Transverse colon (tissue), 4 donors: ENCODE results near the gene MYADML2. TPM values are rescaled to one million over a fixed set of nuclear protein-coding genes. Genes with fewer than 3 reads are reported as not detected.

Experiments
- DNase-seq: peaks from one replicate; pipeline ENCODE4 v3.0.0-alpha.2; 2019
- H3K27ac ChIP-seq, 4 donors: fragments of 200-600 bp; sonication (generic); 2 replicates each; pipeline ENCODE4 v1.5.1; 2016 to 2018; ENCODE audit warnings: inconsistent platforms in 4 of 4
- H3K27me3 ChIP-seq: fragments of 200-600 bp; sonication (generic); 2 replicates; pipeline ENCODE4 v1.5.1; 2017; ENCODE audit warnings: inconsistent platforms
- H3K36me3 ChIP-seq, 4 donors: fragments of 200-600 bp; sonication (generic); 2 replicates each; pipeline ENCODE4 v1.5.1; 2017 to 2019; ENCODE audit warnings: inconsistent platforms in 4 of 4
- H3K4me1 ChIP-seq, 4 donors: fragments of 200-600 bp; sonication (generic); 2 replicates each; pipeline ENCODE4 v1.5.1; 2017 to 2020; ENCODE audit warnings: inconsistent platforms in 4 of 4
- H3K4me3 ChIP-seq, 4 donors: fragments of 200-600 bp; sonication (generic); 1 replicate in 1 of 4; 2 replicates in 3 of 4; pipeline versions ENCODE4 v1.5.1 to v1.6.1; 2017 to 2019; ENCODE audit warnings: inconsistent platforms in 4 of 4
- H3K9me3 ChIP-seq, 2 donors: fragments of 200-600 bp; sonication (generic); 2 replicates each; pipeline ENCODE4 v1.5.1; 2017 to 2019; ENCODE audit warnings: inconsistent platforms in 2 of 2
- CTCF ChIP-seq, 5 experiments: fragments of 200-600 bp in 3 of 5; fragments of 450-650 bp in 2 of 5; sonication (generic) in 3 of 5; IDR thresholded peaks; 1 replicate in 2 of 5; 2 replicates in 3 of 5; pipeline ENCODE4 v1.5.1; 2016 to 2017; ENCODE audit warnings: antibody characterized with exemption in 5 of 5, inconsistent platforms in 3 of 5, mild to moderate bottlenecking in 2 of 5, moderate library complexity in 1 of 5
- EP300 ChIP-seq: sonication (generic); formaldehyde crosslinking; IDR thresholded peaks from one replicate; pipeline ENCODE4 v1.6.1; 2017; ENCODE audit warnings: antibody characterized with exemption, low read depth
- POLR2A ChIP-seq: fragments of 450-650 bp; IDR thresholded peaks from one replicate; pipeline ENCODE4 v1.6.1; 2016; ENCODE audit warnings: antibody characterized with exemption, mild to moderate bottlenecking, moderate library complexity
- POLR2AphosphoS5 ChIP-seq, 3 donors: sonication (generic); formaldehyde crosslinking; IDR thresholded peaks; one replicate each; pipeline ENCODE4 v1.6.1; 2016; ENCODE audit warnings: antibody characterized with exemption in 3 of 3
- WGBS, 2 donors: methylation state at CpG; one replicate each; pipeline ENCODE4 v1.1.5; 2018; ENCODE audit warnings: low coverage in 1 of 2; 5-methylcytosine and 5-hydroxymethylcytosine counted together
- in situ Hi-C, 4 donors: fragments of 200-750 bp; cut with MboI; loops; one replicate each; pipeline versions ENCODE4 v1.15.0 to v1.15.1; 2017; ENCODE audit warnings: low sequenced_read_pairs in 3 of 4, low pct_ligation_motif_present in 1 of 4, low pct_unique_long_range_greater_than_20kb in 1 of 4
- intact Hi-C: fragments of 100-400 bp; cut with DNase I; formaldehyde crosslinking; loops from one replicate; pipeline ENCODE4 v1.15.1; 2023; ENCODE audit warnings: low total_unique reads
- total RNA-seq, 4 donors: library from RNA; depleted of rRNA; stranded (reverse); fragments of >200 nt; gene quantifications; one replicate each; pipeline ENCODE4 v1.1.0, GENCODE V29; 2016

MYADML2 gene
- total RNA-seq, 4 donors from 2014 or later, result not detected

GRCh38 chr17:81907219-81908145, 39.6 kb downstream of the MYADML2 start:
- no peak overlapping the region for H3K4me3 ChIP-seq
- H3K27ac ChIP-seq, result no peak overlapping the region
- TF ChIP-seq POLR2A (no peak), CTCF (IDR thresholded peaks at IDR 0.05) (no peak), POLR2AphosphoS5 (IDR thresholded peaks at IDR 0.05) (no peak), EP300 (no peak)
- no peaks in the 10 kb centered on the region for H3K36me3 ChIP-seq
- 91% methylated on average over 18 of the region's 26 CpGs; no CpG with 5 or more reads in 1 of the 2 donors for WGBS, 2 donors
- H3K4me1 ChIP-seq, result peaks cover 12 to 22% (median 19%) of the 10 kb centered on the region in 4 donors
- H3K27me3 ChIP-seq, result peaks cover 8% of the 10 kb centered on the region
- DNase-seq, result no peak
- in situ Hi-C loops (no loop called here), intact Hi-C loops (no loop called here)
- H3K9me3 ChIP-seq, result no peaks in the 10 kb centered on the region

GRCh38 chr17:81906476-81907218, 40.4 kb downstream of the MYADML2 start:
- 90% methylated on average over 11 of the region's 15 CpGs; no CpG with 5 or more reads in 1 of the 2 donors for WGBS, 2 donors
- intact Hi-C loops (no loop called here), in situ Hi-C loops (no loop called here)
- H3K27ac ChIP-seq, result no peak overlapping the region
- no peak for TF ChIP-seq EP300
- no peak for TF ChIP-seq POLR2A
- no peak for TF ChIP-seq POLR2AphosphoS5 (IDR thresholded peaks at IDR 0.05)
- TF ChIP-seq CTCF (IDR thresholded peaks at IDR 0.05), result no peak
- peaks cover 16% of the 10 kb centered on the region for H3K27me3 ChIP-seq
- no peaks in the 10 kb centered on the region for H3K36me3 ChIP-seq
- H3K4me1 ChIP-seq, result peaks cover 18 to 26% (median 23%) of the 10 kb centered on the region in 4 donors
- H3K4me3 ChIP-seq, result no peak overlapping the region
- no peaks in the 10 kb centered on the region for H3K9me3 ChIP-seq
- no peak for DNase-seq

- WGBS, 2 donors, result 98% methylated on average over 9 of the region's 10 CpGs; no CpG with 5 or more reads in 1 of the 2 donors
- no peak for TF ChIP-seq CTCF (IDR thresholded peaks at IDR 0.05)
- no peak for TF ChIP-seq POLR2A
- TF ChIP-seq EP300, result no peak
- no peak for TF ChIP-seq POLR2AphosphoS5 (IDR thresholded peaks at IDR 0.05)
- intact Hi-C loops (no loop called here), in situ Hi-C loops (no loop called here)
- peaks cover 20 to 27% (median 22%) of the 10 kb centered on the region in 4 donors for H3K4me1 ChIP-seq
- H3K9me3 ChIP-seq, result no peaks in the 10 kb centered on the region
- H3K27ac ChIP-seq, result no peak overlapping the region
- H3K27me3 ChIP-seq, result peaks cover 21% of the 10 kb centered on the region
- H3K4me3 ChIP-seq, result no peak overlapping the region
- DNase-seq, result no peak
- H3K36me3 ChIP-seq, result no peaks in the 10 kb centered on the region
Observed at GRCh38 chr17:81905993-81906392, 41.0 kb downstream of the MYADML2 start.

GRCh38 chr17:81905424-81905875, 41.6 kb downstream of the MYADML2 start:
- no peak for DNase-seq
- no peak overlapping the region for H3K27ac ChIP-seq
- H3K27me3 ChIP-seq, result peaks cover 21% of the 10 kb centered on the region
- peaks cover 19 to 24% (median 21%) of the 10 kb centered on the region in 4 donors for H3K4me1 ChIP-seq
- H3K9me3 ChIP-seq, result no peaks in the 10 kb centered on the region
- 90% methylated on average over 15 of the region's 16 CpGs; no CpG with 5 or more reads in 1 of the 2 donors for WGBS, 2 donors
- in situ Hi-C loops (no loop called here), intact Hi-C loops (no loop called here)
- H3K4me3 ChIP-seq, result no peak overlapping the region
- H3K36me3 ChIP-seq, result no peaks in the 10 kb centered on the region
- TF ChIP-seq CTCF (IDR thresholded peaks at IDR 0.05) (no peak), POLR2A (no peak), POLR2AphosphoS5 (IDR thresholded peaks at IDR 0.05) (no peak), EP300 (no peak)
